Heart right ventricle (tissue), 16 donors: ENCODE measurements around the gene SMARCAL1. TPM values are rescaled to one million over a fixed set of nuclear protein-coding genes. Genes with fewer than 3 reads are reported as not detected.
A peak's percentile ranks its signal among the peaks of the same experiment; 100 is the strongest.

Source experiments
- ATAC-seq, 8 donors: fragments of 200-7000 bp; cut with Tn5 transposase; one replicate each; pipeline ENCODE4 v1.9.1; 2020; ENCODE audit warnings: mild to moderate bottlenecking in 8 of 8, moderate library complexity in 8 of 8, moderate number of reproducible peaks in 1 of 8
- DNase-seq, 2 donors: peaks; one replicate each; pipeline ENCODE4 v3.0.0-alpha.2; 2020
- H3K27ac ChIP-seq, 10 donors: fragments of 200-600 bp; sonication (generic) in 2 of 10; one replicate each; pipeline versions ENCODE4 v1.5.0 to v1.8.0; 2020 to 2022; ENCODE audit warnings: mild to moderate bottlenecking in 3 of 10
- H3K27me3 ChIP-seq, 7 donors: fragments of 200-600 bp; one replicate each; pipeline ENCODE4 v1.8.0; 2021 to 2022; ENCODE audit warnings: mild to moderate bottlenecking in 2 of 7
- H3K36me3 ChIP-seq, 9 donors: fragments of 200-600 bp; sonication (generic) in 1 of 9; one replicate each; pipeline versions ENCODE4 v1.5.0 to v1.8.0; 2020 to 2022; ENCODE audit warnings: mild to moderate bottlenecking in 2 of 9
- H3K4me1 ChIP-seq, 9 donors: fragments of 200-600 bp; sonication (generic) in 1 of 9; one replicate each; pipeline versions ENCODE4 v1.5.0 to v1.8.0; 2020 to 2022; ENCODE audit warnings: mild to moderate bottlenecking in 4 of 9
- H3K4me3 ChIP-seq, 10 donors: fragments of 200-600 bp; sonication (generic) in 2 of 10; one replicate each; pipeline versions ENCODE4 v1.5.0 to v1.8.0; 2020 to 2022; ENCODE audit warnings: mild to moderate bottlenecking in 7 of 10, moderate library complexity in 2 of 10
- H3K9me3 ChIP-seq, 11 donors: fragments of 200-600 bp in 10 of 11; sonication (generic) in 2 of 11; one replicate each; pipeline versions ENCODE4 v1.5.0 to v1.8.0; 2013 to 2022; ENCODE audit warnings: mild to moderate bottlenecking in 2 of 11, control low read depth in 1 of 11, moderate library complexity in 1 of 11
- CTCF ChIP-seq, 9 donors: fragments of 200-600 bp; sonication (generic) in 2 of 9; IDR thresholded peaks; one replicate each; pipeline versions ENCODE4 v1.5.0 to v1.8.0; 2021 to 2022; ENCODE audit warnings: antibody characterized with exemption in 9 of 9, mild to moderate bottlenecking in 5 of 9, moderate library complexity in 1 of 9
- WGBS, 2 donors: extraction: QIAGEN DNeasy Blood & Tissue Kit; methylation state at CpG; one replicate each; pipeline ENCODE4 v1.1.7; 2013; ENCODE audit warnings: inconsistent platforms in 1 of 2; 5-methylcytosine and 5-hydroxymethylcytosine counted together
- intact Hi-C, 10 donors: fragments of 100-400 bp; cut with DNase I; formaldehyde crosslinking; loops; one replicate each; pipeline versions ENCODE4 v1.11.1 to v1.14.2; 2022
- polyA plus RNA-seq, 2 donors: library from polyadenylated mRNA; stranded (reverse); fragments of 200-250 nt; gene quantifications; one replicate each; pipeline ENCODE4 v1.2.3, GENCODE V29; 2013
- total RNA-seq, 10 donors: library from RNA; stranded (reverse); fragmentation: NEBNext Ultra II Directional in 3 of 10; extraction: Animal tissue kit (Norgen Biotek cat#: 25700) in 3 of 10; gene quantifications; one replicate each; pipeline versions ENCODE4 v1.2.1 to v1.2.4, GENCODE V29; 2021 to 2023
- donor health status: Arrhythmogenic right ventricular cardiomyopathy.
- donor health status: ischemic (EF 13 %, LVEDD 7.1; RV severe dilation, severe dysfunction).
- donor health status: healthy with polysubstance abuse.
- donor health status: DM: no; HTN: yes; CAD: no.
- donor health status: DM: no; HTN: no; CAD: no.
- donor health status: ischemic (EF 25% LVEDD 6.9; RV normal size, moderate dysfunction).
- donor health status: ischemic (EF 25% LVEDD 5.7; RV mildly dilated, moderate dysfunction).
- donor health status: healthy.
- donor health status: DM: yes; HTN: yes; CAD: no.
- donor health status: Ischemic cardiomyopathy.
- donor health status: ischemic (EF 35%, LVEDD 5.7; RV mildly dilated, moderate dysfunction).
- donor health status: nonischemic (EF 11% LVEDD 7.7; RV severe dilation, severe dysfunction).
- donor health status: DM: yes; HTN: yes; CAD: no.
- donor health status: PGD.
- donor health status: ischemic (EF 29% LVEDD 5.4; RV normal size, mild dysfunction).
- donor health status: nonischemic (EF 23%, LVEDD 6.1; RV moderate dilation, normal function).

Gene SMARCAL1
- total and polyA plus RNA-seq, 12 donors, result 3.8 to 14.8 (median 9.6) TPM

- H3K9me3 ChIP-seq, result no peaks in the 10 kb centered on the region
- DNase-seq (peak; percentile 66 to 78), ATAC-seq (peak; percentile 85 to 95 (median 92))
- 1% methylated on average over 60 of the region's 60 CpGs for WGBS, 2 donors
- H3K36me3 ChIP-seq, result no peaks in the 10 kb centered on the region
- no peak within 1 kb of the TSS for H3K27ac ChIP-seq
- TF ChIP-seq CTCF (IDR thresholded peaks at IDR 0.05), result no peak
- peak within 1 kb of the TSS in 8 of 10 donors; percentile 4 to 37 (median 30) for H3K4me3 ChIP-seq
- H3K27me3 ChIP-seq, result peaks cover 8 to 87% (median 55%) of the 10 kb centered on the region in 7 donors
- peaks cover 0 to 20% (median 15%) of the 10 kb centered on the region in 9 donors for H3K4me1 ChIP-seq
- intact Hi-C loops, result no loop called here
Observed at GRCh38 chr2:216371721-216372702, 40.3 kb upstream of the SMARCAL1 start, which contains the start of gene MARCHF4. TSS of gene MARCHF4 (minus strand) at chr2:216372483. CDS start at chr2:216370260, 2,223 bp downstream.

- DNase-seq (no peak), ATAC-seq (no peak)
- WGBS, 2 donors, result 16 to 21% methylated on average over 6 of the region's 6 CpGs
- Histone ChIP-seq H3K36me3 (no peaks in the 10 kb centered on the region), H3K27ac (no peak overlapping the region), H3K4me1 (peaks cover 0 to 20% (median 15%) of the 10 kb centered on the region in 9 donors), H3K27me3 (peaks cover 8 to 80% (median 55%) of the 10 kb centered on the region in 7 donors), H3K4me3 (no peak overlapping the region), H3K9me3 (no peaks in the 10 kb centered on the region)
- no peak for TF ChIP-seq CTCF (IDR thresholded peaks at IDR 0.05)
- intact Hi-C loops, result no loop called here
Observed at GRCh38 chr2:216372761-216373291, 39.5 kb upstream of the SMARCAL1 start.

- H3K27ac ChIP-seq, result no peak overlapping the region
- H3K27me3 ChIP-seq, result peaks cover 8 to 79% (median 54%) of the 10 kb centered on the region in 7 donors
- H3K9me3 ChIP-seq, result no peaks in the 10 kb centered on the region
- intact Hi-C loops, result no loop called here
- H3K36me3 ChIP-seq, result no peaks in the 10 kb centered on the region
- H3K4me1 ChIP-seq, result peaks cover 0 to 20% (median 15%) of the 10 kb centered on the region in 9 donors
- no peak overlapping the region for H3K4me3 ChIP-seq
- ATAC-seq (no peak), DNase-seq (no peak)
- TF ChIP-seq CTCF (IDR thresholded peaks at IDR 0.05), result no peak
Observed at GRCh38 chr2:216373896-216374295, 38.4 kb upstream of the SMARCAL1 start.

- intact Hi-C loops, result no loop called here
- TF ChIP-seq CTCF (IDR thresholded peaks at IDR 0.05), result no peak
- H3K27ac ChIP-seq, result no peak overlapping the region
- 67 to 72% methylated on average over 1 of the region's 1 CpG for WGBS, 2 donors
- H3K4me3 ChIP-seq, result no peak overlapping the region
- no peaks in the 10 kb centered on the region for H3K9me3 ChIP-seq
- H3K27me3 ChIP-seq, result peaks cover 8 to 66% (median 40%) of the 10 kb centered on the region in 7 donors
- ATAC-seq, result no peak
- DNase-seq, result no peak
- H3K4me1 ChIP-seq, result peaks cover 0 to 20% (median 15%) of the 10 kb centered on the region in 9 donors
- H3K36me3 ChIP-seq, result no peaks in the 10 kb centered on the region
Observed at GRCh38 chr2:216375286-216375685, 37.0 kb upstream of the SMARCAL1 start.
